ENCODE results near the gene LPAR5. TPM values are rescaled to one million over a fixed set of nuclear protein-coding genes. Genes with fewer than 3 reads are reported as not detected.

LPAR5 gene
- total RNA-seq, 1 donor = not detected

DNA sequence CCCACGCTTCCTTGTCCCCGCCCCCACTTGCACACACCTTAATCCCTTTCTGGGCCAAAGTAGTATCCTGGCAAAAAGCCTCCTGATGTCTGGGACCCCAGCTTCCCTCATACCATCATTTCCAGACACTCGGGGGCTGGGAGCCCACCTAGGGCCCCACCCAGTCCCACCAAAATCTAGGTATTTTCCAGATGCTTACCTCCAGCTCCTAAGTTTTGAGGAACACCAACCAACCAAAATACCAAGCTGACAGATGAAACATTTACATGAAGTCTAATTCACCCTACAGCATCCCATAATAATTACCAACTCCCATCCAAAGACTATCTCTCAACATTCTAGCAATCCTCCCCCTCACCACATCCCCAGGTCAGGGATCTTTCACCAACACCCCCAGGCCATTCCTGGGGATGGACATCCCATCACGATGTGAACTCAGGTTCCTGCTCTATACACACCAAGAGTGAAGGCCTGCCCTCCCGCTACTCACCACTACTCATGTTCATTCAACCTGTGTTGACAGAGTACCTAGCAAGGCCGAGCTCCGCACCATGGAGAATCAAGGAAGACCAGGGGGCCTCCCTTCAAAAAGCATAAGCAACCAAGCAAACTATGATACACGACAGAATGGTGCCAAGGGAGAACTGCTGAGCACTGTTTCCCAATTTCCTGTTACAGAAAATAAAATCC, 27.0 kb downstream of the LPAR5 start:
- DNase-seq (ENCODE audit: low read depth) = peak; percentile 37
- TF ChIP-seq, protein P1, sequence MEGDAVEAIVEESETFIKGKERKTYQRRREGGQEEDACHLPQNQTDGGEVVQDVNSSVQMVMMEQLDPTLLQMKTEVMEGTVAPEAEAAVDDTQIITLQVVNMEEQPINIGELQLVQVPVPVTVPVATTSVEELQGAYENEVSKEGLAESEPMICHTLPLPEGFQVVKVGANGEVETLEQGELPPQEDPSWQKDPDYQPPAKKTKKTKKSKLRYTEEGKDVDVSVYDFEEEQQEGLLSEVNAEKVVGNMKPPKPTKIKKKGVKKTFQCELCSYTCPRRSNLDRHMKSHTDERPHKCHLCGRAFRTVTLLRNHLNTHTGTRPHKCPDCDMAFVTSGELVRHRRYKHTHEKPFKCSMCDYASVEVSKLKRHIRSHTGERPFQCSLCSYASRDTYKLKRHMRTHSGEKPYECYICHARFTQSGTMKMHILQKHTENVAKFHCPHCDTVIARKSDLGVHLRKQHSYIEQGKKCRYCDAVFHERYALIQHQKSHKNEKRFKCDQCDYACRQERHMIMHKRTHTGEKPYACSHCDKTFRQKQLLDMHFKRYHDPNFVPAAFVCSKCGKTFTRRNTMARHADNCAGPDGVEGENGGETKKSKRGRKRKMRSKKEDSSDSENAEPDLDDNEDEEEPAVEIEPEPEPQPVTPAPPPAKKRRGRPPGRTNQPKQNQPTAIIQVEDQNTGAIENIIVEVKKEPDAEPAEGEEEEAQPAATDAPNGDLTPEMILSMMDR (IDR thresholded peaks at IDR 0.05; ENCODE audit: insufficient read depth, low read length) = no peak
- H3K4me3 ChIP-seq (ENCODE audit: low read depth, low read length) = no peak overlapping the region

DNA sequence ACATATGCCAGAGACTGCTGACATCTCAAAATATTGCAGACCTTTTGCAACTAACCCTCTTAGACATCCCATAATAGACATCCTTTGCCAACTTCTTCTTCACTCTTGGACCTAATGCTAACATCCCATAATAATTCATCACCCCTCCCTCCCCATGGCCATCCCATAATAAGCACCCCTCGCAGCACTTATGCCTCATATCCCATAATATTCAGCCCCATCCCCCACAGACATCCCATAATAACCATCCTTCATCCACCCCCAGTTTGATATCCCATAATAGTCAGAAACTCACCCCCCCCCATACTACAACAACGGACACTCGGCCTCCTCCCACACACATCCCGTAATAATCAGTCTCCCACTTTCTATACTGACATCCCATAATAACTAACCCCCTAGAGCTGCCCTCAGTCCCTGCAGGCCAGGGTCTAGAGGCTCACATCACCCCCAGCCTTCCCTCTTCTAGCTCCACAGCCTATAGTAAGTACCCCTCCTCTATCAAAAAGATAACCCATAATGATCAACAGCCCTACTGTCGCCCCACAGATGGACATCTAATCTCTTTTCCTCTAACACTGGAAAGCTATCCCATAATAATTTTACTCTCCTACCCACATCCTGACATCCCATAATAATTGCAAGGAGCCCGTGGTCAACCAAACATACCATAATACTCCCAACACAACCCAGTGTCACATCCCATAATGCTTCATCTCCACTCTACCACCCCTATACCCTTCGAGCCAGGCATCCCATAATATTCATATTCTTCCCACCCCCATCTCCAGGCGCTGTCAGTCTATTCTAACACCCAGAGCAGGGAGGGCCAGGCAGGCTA, 27.8 kb downstream of the LPAR5 start:
- TF ChIP-seq, protein P1 (IDR thresholded peaks at IDR 0.05; ENCODE audit: insufficient read depth, low read length) = no peak
- H3K4me3 ChIP-seq (ENCODE audit: low read depth, low read length) = no peak overlapping the region
- peak; percentile 46 for DNase-seq (ENCODE audit: low read depth)

DNA sequence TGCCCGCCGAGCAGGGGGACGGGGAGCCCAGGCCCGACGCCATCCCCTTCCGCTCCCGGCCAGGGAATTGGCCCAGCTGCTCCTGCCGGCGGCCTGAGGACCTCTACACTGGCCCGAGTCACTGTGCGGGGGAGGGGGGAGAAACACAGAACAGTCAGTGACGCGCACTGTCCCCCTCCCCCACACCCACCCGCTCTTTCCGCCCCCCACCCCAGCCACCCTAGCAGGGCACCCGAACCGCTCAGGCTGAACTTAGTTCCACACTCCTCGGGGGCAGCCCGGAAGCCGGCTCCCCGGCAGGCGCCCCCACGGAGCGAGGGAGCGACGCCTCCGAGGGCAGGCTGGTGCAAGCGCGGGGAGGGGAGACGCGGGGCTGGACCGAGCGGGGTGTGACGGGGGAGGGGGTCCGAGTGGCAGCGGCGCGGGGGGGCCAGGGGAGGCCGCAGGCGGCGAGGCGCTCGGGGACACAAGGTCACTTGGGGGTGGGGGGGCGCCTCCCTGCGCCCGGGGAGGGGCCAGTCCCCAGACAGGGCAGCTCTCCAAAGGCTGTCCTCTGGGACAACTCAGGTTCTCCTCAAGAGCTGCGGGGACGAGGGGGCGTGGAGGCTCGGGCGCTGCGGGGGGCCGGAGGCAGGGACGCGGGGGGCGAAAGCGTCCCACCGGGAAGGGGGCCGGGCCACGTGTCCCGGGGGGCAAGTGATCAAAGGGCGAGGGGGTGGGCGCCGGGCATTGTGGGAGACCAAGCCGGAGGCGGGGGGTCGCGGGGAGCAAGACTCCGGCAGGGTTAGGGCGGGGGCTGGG, 29.2 kb downstream of the LPAR5 start:
- TF ChIP-seq, protein P1 (IDR thresholded peaks at IDR 0.05; ENCODE audit: insufficient read depth, low read length) = no peak
- H3K4me3 ChIP-seq (ENCODE audit: low read depth, low read length) = peak overlapping the region; percentile 74
- no peak for DNase-seq (ENCODE audit: low read depth)

DNA sequence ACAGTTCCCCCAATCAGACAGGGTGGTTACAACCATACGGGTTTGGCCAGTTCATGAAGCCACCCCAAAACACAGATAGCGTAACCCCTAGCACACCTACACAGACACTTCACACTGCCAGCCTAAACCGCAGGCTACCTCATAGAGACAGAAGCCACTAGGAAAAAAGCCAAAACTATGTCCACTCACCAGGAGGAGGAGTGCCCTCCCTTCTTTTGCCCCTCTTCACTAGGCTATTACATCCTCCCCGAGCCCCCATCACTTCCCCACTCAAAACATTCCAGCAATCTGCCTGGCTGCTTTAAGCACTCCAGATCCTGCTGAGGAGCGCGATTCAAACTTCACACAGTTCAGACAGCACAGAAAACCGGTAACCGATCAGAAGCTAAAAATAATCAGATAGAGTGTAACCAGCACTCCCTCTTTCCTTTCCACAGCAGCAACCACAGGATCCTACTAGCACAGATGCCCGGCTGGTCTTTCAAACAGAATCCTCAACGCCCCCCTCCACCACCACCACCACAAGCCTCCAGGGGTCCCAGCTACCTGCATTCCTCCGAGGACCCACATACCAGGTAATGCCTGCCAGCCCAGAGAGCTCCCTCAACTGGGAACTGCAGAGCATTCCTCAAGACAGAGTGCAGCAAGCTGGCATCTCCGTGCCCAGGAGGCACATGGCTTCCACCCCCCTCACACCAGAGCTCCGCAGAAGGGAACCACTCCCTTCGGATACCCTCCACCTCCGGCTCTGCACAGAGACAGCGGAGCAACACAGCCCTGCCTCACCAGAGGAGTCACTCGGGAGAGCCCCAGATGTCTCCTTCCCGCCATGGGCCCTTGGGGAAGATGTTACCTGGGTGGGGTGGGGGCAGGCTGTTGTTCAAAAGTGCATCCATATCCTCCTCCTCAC, 30.1 kb downstream of the LPAR5 start:
- TF ChIP-seq, protein P1 (IDR thresholded peaks at IDR 0.05; ENCODE audit: insufficient read depth, low read length) = no peak
- peak; percentile 28 for DNase-seq (ENCODE audit: low read depth)
- peak overlapping the region; percentile 74 for H3K4me3 ChIP-seq (ENCODE audit: low read depth, low read length)

DNA sequence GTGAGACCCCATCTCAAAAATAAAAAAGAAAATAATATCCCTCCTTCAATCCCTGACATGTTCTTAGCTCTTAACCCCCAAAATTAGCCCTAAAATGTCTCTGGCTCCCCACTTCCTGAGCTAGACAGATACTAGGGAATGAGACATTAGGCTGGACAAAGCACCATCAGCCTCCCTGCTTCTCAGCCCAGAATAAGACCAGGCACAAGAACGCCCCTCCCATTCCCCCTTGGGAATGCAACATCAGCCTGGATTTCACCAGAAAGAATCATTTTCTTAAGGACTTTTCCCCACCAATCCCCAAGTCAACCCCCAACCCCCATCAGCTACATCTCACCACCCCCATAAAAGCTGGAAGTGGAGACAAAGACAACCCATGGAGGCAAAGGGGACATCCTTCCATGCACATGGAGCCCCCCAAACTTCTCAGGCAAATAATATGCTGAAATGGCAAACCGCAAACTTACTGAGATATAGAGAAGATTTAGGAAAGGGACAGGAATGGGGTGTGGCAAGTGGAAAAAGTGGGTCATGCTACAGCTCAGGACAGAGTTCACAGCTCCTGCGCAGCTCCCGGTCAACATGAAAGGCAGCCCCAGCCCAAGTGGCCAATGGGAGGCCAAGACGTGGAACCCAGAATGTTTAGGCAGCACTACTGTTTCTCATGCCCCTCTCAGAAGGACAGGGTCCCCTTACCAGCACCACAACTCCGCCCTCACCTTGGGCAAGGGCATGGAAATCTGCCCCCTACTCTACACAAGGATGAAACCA, 31.3 kb downstream of the LPAR5 start:
- peak; percentile 59 for DNase-seq (ENCODE audit: low read depth)

More for the DNA sequence above, 31.3 kb downstream of the LPAR5 start:
- TF ChIP-seq, protein P1 (IDR thresholded peaks at IDR 0.05; ENCODE audit: insufficient read depth, low read length) = no peak
- H3K4me3 ChIP-seq (ENCODE audit: low read depth, low read length) = peak overlapping the region; percentile 74
